Memory B cell (primary cell): ENCODE data around the gene GLRX.
"Not testable (repeated sequence)": the region's sequence is repeated elsewhere in the genome, so short reads cannot be mapped to it uniquely, and the experiment has no call there.

Experiments
- ATAC-seq: fragments of 150-1000 bp; cut with Tn5 transposase; 2 replicates; pipeline ENCODE4 v1.10.0; 2021; ENCODE audit warnings: low read depth, mild to moderate bottlenecking, moderate library complexity
- DNase-seq, 2 donors: peaks; one replicate each; pipeline ENCODE4 v3.0.0; 2022; ENCODE audit warnings: low spot score in 2 of 2
- H3K27ac Mint-ChIP-seq: one replicate; pipeline ENCODE4 v1.8.0; 2022; ENCODE audit warnings: mild to moderate bottlenecking, moderate library complexity, mixed read lengths
- H3K27me3 Mint-ChIP-seq: one replicate; pipeline ENCODE4 v1.8.0; 2022; ENCODE audit warnings: mixed read lengths
- H3K36me3 Mint-ChIP-seq: one replicate; pipeline ENCODE4 v1.8.0; 2022; ENCODE audit warnings: mild to moderate bottlenecking, mixed read lengths
- H3K4me1 Mint-ChIP-seq: one replicate; pipeline ENCODE4 v1.8.0; 2022; ENCODE audit warnings: mixed read lengths
- H3K4me3 Mint-ChIP-seq: one replicate; pipeline ENCODE4 v1.8.0; 2022; ENCODE audit warnings: mild to moderate bottlenecking, moderate library complexity, mixed read lengths
- H3K9me3 Mint-ChIP-seq: one replicate; pipeline ENCODE4 v1.8.0; 2022; ENCODE audit warnings: mixed read lengths

GLRX gene

DNA sequence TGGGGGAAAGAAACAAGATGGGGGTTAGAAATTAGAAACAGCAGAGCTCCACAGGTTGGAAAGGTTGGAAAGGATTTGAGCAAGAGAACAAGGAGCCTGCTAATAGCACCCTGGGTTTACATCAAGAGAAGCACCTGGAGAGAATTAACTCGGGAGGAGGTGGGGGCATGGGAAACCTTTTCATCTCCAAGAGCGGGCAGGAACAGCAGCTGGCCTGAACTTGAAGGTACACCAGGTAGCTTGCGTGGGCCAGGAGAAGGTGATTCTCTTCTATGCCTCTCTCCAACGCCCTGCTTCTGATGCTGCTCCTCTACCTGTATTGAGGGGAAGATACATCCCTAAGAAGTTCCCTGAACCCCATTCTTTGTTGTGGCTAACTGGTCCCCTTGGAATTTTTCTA lies 37.1 kb upstream of the GLRX start:
- ATAC-seq (no peak), DNase-seq (no peak)
- H3K4me1 Mint-ChIP-seq, result peaks cover 14% of the 10 kb centered on the region
- no peaks in the 10 kb centered on the region for H3K36me3 Mint-ChIP-seq
- no peak overlapping the region for H3K4me3 Mint-ChIP-seq
- H3K27ac Mint-ChIP-seq, result no peak overlapping the region
- H3K9me3 Mint-ChIP-seq, result no peaks in the 10 kb centered on the region
- H3K27me3 Mint-ChIP-seq, result peaks cover 4% of the 10 kb centered on the region

GRCh38 chr5:95858661-95859595 lies 36.4 kb upstream of the GLRX start:
- ATAC-seq, result peak; percentile 93
- peak; percentile 84 to 92 for DNase-seq
- H3K9me3 Mint-ChIP-seq, result no peaks in the 10 kb centered on the region
- H3K27ac Mint-ChIP-seq, result no peak overlapping the region
- H3K4me1 Mint-ChIP-seq, result peaks cover 14% of the 10 kb centered on the region
- H3K36me3 Mint-ChIP-seq, result no peaks in the 10 kb centered on the region
- peak overlapping the region; percentile 67 for H3K4me3 Mint-ChIP-seq
- peaks cover 4% of the 10 kb centered on the region for H3K27me3 Mint-ChIP-seq

DNA sequence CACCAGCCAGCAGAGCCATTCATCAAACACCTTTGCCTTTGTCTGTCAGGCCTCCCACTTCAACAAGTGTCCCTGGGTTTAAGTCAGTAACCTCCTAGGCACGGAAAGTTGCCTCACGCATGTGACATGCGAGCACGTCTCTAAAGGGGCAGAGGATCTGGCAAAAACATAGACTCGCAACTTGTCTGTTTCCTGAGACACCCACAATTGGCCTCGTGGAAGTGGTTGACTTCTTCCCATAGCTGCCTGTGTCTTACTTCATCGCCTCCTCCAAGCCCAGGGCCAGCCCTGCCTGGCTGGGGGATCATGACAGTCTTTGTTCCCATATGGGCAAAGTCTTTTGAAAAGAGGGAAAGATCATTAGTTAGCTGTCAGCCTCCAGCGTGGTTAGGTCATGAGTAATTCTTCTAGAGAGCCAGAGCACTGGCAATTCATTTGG lies 35.5 kb upstream of the GLRX start:
- ATAC-seq (no peak), DNase-seq (no peak)
- Mint-ChIP-seq H3K36me3 (no peaks in the 10 kb centered on the region), H3K9me3 (no peaks in the 10 kb centered on the region), H3K4me1 (peaks cover 14% of the 10 kb centered on the region), H3K4me3 (no peak overlapping the region), H3K27me3 (peaks cover 3% of the 10 kb centered on the region), H3K27ac (no peak overlapping the region)

DNA sequence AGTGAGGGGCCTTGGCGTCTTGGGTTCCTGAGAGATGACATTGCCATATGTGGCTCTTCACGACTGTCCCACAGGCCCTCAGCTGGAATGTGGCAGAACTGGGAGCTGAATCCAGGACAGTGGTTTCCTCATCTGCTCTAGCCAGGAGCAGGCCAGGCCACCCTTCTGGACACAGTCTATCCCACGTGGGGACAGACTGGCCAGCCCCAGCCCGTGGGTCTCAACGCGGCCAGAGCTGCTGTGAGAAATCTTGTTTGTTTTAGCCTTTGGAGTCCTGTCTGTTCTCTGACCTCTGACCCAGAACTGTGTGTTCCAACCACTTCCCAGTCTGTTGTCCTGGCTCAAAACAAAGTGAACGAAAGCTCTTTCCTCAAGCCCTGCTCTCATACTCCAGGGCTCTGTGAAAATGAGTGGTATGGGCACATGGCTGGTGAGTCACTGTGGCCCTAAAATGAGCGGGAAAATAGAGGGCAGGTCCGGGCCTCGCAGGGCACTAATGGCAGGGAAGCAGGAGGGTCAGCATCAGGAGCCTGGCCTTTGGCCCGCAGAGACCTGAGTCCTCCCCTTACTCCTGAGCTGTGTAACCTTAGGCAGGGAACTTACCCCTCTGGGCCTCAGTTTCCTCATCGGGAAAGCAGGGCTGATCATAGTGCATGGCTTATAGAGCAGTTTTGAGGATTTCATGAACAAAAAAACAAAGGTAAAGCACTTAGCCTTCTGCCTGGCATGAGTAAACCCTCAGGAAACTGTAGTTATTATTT lies 34.8 kb upstream of the GLRX start:
- Mint-ChIP-seq H3K4me1 (peaks cover 13% of the 10 kb centered on the region), H3K9me3 (no peaks in the 10 kb centered on the region), H3K27me3 (peaks cover 2% of the 10 kb centered on the region), H3K4me3 (no peak overlapping the region), H3K36me3 (no peaks in the 10 kb centered on the region), H3K27ac (no peak overlapping the region)
- no peak for ATAC-seq
- DNase-seq, result no peak

DNA sequence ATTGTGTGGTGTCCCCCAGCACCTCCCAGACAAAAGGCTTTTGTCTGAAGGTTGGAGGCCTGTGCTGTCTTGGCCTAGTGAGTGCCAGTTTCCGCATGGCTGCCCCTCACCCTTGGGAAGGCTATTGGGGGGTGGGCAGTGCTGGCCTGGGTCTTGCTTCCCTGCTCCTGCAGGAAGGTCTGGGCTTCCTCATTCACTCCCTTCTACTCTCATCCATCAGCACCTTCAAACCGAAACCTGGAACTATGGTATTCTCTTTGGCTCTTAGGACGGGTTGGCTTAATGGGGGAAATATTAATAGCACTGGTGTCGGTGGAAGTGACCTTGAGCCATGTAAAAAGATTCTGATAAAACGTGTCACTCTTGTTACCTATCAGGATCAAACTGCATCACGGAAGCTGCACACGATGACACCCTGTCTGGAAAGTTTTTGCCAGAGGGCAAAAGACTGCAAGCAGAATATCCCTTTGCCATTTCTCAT lies 34.0 kb upstream of the GLRX start:
- no peaks in the 10 kb centered on the region for H3K9me3 Mint-ChIP-seq
- H3K4me3 Mint-ChIP-seq, result no peak overlapping the region
- no peak for ATAC-seq
- no peaks in the 10 kb centered on the region for H3K36me3 Mint-ChIP-seq
- DNase-seq, result no peak
- H3K4me1 Mint-ChIP-seq, result peaks cover 10% of the 10 kb centered on the region
- peaks cover 2% of the 10 kb centered on the region for H3K27me3 Mint-ChIP-seq
- H3K27ac Mint-ChIP-seq, result no peak overlapping the region

DNA sequence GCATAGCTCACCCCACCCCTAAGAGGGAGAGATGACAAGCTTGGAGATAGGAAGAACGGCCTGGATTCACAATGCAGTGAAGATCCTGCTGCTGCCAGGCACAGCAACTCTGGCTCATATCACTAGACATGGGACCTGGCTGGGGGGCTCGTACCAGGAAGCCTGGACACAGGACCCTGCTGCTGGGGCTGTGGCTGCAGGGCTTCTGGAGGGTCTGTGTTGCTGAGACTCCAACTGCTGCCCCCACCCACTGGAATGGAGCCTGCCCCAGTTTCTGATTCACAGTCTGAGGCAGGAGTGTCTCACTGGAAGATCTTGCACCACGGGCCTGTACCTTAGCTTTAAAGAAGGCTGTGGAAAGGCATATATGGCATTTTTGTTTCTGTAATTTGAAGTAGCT lies 31.0 kb upstream of the GLRX start:
- ATAC-seq (no peak), DNase-seq (no peak)
- no peak overlapping the region for H3K4me3 Mint-ChIP-seq
- no peaks in the 10 kb centered on the region for H3K36me3 Mint-ChIP-seq
- no peaks in the 10 kb centered on the region for H3K4me1 Mint-ChIP-seq
- H3K27me3 Mint-ChIP-seq, result no peaks in the 10 kb centered on the region
- no peaks in the 10 kb centered on the region for H3K9me3 Mint-ChIP-seq
- H3K27ac Mint-ChIP-seq, result no peak overlapping the region

DNA sequence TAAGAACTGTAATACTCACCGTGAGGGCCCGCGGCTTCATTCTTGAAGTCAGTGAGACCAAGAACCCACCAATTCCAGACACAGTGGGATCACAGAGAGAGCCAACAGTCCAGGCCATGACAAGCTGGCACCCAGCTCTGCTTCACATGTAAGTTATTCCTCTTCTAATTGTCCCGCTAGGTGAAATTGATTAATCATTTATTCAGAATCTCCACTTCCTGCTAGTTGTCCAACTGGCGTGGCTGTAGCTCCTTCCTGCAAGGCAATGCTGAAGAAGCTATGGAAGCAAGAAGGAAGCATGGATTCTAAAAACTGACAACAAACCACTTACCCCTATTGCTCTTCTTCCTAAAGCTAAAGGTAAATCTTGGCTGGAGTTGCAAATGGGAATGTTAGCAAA lies 30.0 kb upstream of the GLRX start:
- no peak for ATAC-seq
- no peaks in the 10 kb centered on the region for H3K9me3 Mint-ChIP-seq
- no peak overlapping the region for H3K4me3 Mint-ChIP-seq
- no peak for DNase-seq
- no peaks in the 10 kb centered on the region for H3K36me3 Mint-ChIP-seq
- no peaks in the 10 kb centered on the region for H3K27me3 Mint-ChIP-seq
- no peaks in the 10 kb centered on the region for H3K4me1 Mint-ChIP-seq
- no peak overlapping the region for H3K27ac Mint-ChIP-seq

DNA sequence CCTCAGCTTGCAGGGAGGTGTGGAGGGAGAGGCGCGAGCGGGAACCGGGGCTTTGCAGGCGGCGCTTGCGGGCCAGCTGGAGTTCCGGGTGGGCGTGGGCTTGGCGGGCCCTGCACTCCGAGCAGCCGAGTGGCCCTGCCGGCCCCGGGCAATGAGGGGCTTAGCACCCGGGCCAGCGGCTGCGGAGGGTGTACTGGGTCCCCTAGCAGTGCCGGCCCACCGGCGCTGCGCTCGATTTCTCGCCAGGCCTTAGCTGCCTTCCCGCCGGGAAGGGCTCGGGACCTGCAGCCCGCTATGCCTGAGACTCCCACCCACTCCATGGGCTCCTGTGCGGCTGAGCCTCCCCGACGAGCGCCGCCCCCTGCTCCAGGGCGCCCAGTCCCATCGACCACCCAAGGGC lies 28.6 kb upstream of the GLRX start:
- ATAC-seq, H3K36me3 Mint-ChIP-seq, H3K27me3 Mint-ChIP-seq, H3K4me3 Mint-ChIP-seq, H3K9me3 Mint-ChIP-seq, DNase-seq, H3K27ac Mint-ChIP-seq, H3K4me1 Mint-ChIP-seq: not testable (repeated sequence)

GRCh38 chr5:95850391-95850894 lies 27.9 kb upstream of the GLRX start:
- no peaks in the 10 kb centered on the region for H3K9me3 Mint-ChIP-seq
- H3K4me3 Mint-ChIP-seq, result no peak overlapping the region
- no peak for ATAC-seq
- no peaks in the 10 kb centered on the region for H3K4me1 Mint-ChIP-seq
- no peak overlapping the region for H3K27ac Mint-ChIP-seq
- no peak for DNase-seq
- H3K36me3 Mint-ChIP-seq, result no peaks in the 10 kb centered on the region
- no peaks in the 10 kb centered on the region for H3K27me3 Mint-ChIP-seq

GRCh38 chr5:95848701-95849100 lies 26.2 kb upstream of the GLRX start:
- H3K27ac Mint-ChIP-seq, result no peak overlapping the region
- H3K27me3 Mint-ChIP-seq, result no peaks in the 10 kb centered on the region
- no peaks in the 10 kb centered on the region for H3K4me1 Mint-ChIP-seq
- no peaks in the 10 kb centered on the region for H3K36me3 Mint-ChIP-seq
- H3K9me3 Mint-ChIP-seq, result no peaks in the 10 kb centered on the region
- DNase-seq (no peak), ATAC-seq (no peak)
- H3K4me3 Mint-ChIP-seq, result no peak overlapping the region

DNA sequence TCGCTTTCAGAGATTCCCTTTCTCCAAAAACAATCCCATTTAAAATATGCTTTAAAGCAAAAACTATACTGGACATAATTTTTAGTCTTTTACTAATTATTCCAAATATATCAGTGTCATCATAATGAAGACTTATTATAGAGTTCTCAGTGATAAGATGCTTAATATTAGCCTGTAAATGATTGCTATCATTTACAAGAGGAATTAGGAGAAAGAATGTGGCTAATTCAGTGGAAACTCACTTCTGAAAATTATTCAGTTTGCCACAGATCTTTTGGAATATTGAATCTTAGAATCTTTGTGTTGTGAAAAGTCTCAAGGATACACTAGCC lies 24.7 kb upstream of the GLRX start:
- H3K9me3 Mint-ChIP-seq, result no peaks in the 10 kb centered on the region
- H3K4me3 Mint-ChIP-seq, result no peak overlapping the region
- DNase-seq (no peak), ATAC-seq (no peak)
- H3K27me3 Mint-ChIP-seq, result no peaks in the 10 kb centered on the region
- peaks cover 8% of the 10 kb centered on the region for H3K4me1 Mint-ChIP-seq
- H3K36me3 Mint-ChIP-seq, result no peaks in the 10 kb centered on the region
- H3K27ac Mint-ChIP-seq, result no peak overlapping the region

GRCh38 chr5:95846554-95847260 lies 24.2 kb upstream of the GLRX start:
- H3K4me1 Mint-ChIP-seq, result peaks cover 8% of the 10 kb centered on the region
- no peaks in the 10 kb centered on the region for H3K36me3 Mint-ChIP-seq
- H3K27me3 Mint-ChIP-seq, result no peaks in the 10 kb centered on the region
- DNase-seq (peak; percentile 65 to 68), ATAC-seq (peak; percentile 73)
- no peak overlapping the region for H3K4me3 Mint-ChIP-seq
- no peak overlapping the region for H3K27ac Mint-ChIP-seq
- no peaks in the 10 kb centered on the region for H3K9me3 Mint-ChIP-seq

- Mint-ChIP-seq H3K27me3 (no peaks in the 10 kb centered on the region), H3K4me3 (no peak overlapping the region), H3K4me1 (peaks cover 16% of the 10 kb centered on the region), H3K36me3 (no peaks in the 10 kb centered on the region), H3K9me3 (no peaks in the 10 kb centered on the region), H3K27ac (no peak overlapping the region)
- DNase-seq, result no peak
- no peak for ATAC-seq
Observed at GRCh38 chr5:95845391-95845790, 22.9 kb upstream of the GLRX start.

DNA sequence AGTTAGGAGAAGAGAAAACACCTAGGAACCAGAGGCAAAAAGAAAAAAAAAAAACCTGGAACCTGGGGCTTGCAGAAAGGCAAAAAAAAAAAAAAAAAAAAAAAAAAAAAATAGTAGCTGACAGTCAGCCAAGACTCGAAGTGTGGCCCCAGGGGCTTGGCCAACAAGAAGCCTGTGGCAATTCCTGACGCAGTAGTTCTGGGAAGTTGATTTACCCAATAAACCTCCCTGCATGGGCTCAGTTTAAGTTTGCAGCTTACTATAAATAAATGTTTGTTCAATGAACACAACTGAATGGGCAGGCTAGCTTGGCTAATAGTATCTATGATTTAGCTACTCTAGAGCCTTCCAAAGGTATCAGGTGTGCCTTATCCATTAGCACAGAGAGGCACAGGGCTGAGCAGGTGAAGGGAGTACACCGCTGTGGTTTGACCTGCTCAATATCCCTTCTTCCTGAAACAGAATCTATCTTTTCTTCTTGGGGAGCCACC lies 21.3 kb upstream of the GLRX start:
- ATAC-seq, result no peak
- Mint-ChIP-seq H3K4me3 (no peak overlapping the region), H3K27ac (peak overlapping the region; percentile 75), H3K4me1 (peaks cover 16% of the 10 kb centered on the region), H3K9me3 (no peaks in the 10 kb centered on the region), H3K27me3 (no peaks in the 10 kb centered on the region), H3K36me3 (no peaks in the 10 kb centered on the region)
- no peak for DNase-seq
